Panc1 (cell line): ENCODE data around the gene LRP1B. TPM values are rescaled to one million over a fixed set of nuclear protein-coding genes. Genes with fewer than 3 reads are reported as not detected.

Experiments used
- ATAC-seq: fragments of 200-7000 bp; cut with Tn5 transposase; 2 replicates; pipeline ENCODE4 v1.9.1; 2020; ENCODE audit warnings: mild to moderate bottlenecking, moderate library complexity
- BruUV-seq: library from RNA; stranded (reverse); fragments of 400-500 nt; replicated peaks from 2 replicates; lab custom pipeline; 2021; lab: Mats Ljungman, UMichigan
- CTCF ChIA-PET: fragments of 300-600 bp; sonication (Branson Sonifier 250); formaldehyde crosslinking; loops from one replicate; lab custom pipeline; 2022; ENCODE audit warnings: antibody characterized with exemption; lab: Charles Lee
- POLR2A ChIA-PET: fragments of 300-600 bp; sonication (Branson Sonifier 250); formaldehyde crosslinking; loops from one replicate; lab custom pipeline; 2022; ENCODE audit warnings: antibody characterized with exemption; lab: Charles Lee
- DNase-seq: peaks from one replicate; pipeline ENCODE4 v3.0.0-alpha.2; 2010; ENCODE audit warnings: low read depth, low spot score
- H3K27ac ChIP-seq: 2 replicates; pipeline ENCODE4 v1.5.1; 2011; ENCODE audit warnings: mild to moderate bottlenecking, low read length, inconsistent platforms
- H3K27me3 ChIP-seq: fragments of 200-500 bp; sonication (Bioruptor generic); 2 replicates; pipeline ENCODE4 v1.6.0; 2014; ENCODE audit warnings: low read length, inconsistent platforms; ENCODE audit not compliant: control insufficient read depth, insufficient read depth
- H3K36me3 ChIP-seq: fragments of 200-500 bp; sonication (Bioruptor generic); 2 replicates; pipeline ENCODE4 v1.5.1; 2014; ENCODE audit warnings: inconsistent platforms, mild to moderate bottlenecking, low read length, moderate library complexity; ENCODE audit not compliant: control insufficient read depth, insufficient read depth
- H3K4me1 ChIP-seq: 2 replicates; pipeline ENCODE4 v1.5.1; 2011; ENCODE audit warnings: inconsistent platforms, mild to moderate bottlenecking, low read length, moderate library complexity; ENCODE audit not compliant: control insufficient read depth, insufficient read depth
- H3K4me3 ChIP-seq, 2 experiments: 2 replicates each; pipeline ENCODE4 v1.5.1; 2011 to 2012; ENCODE audit warnings: low read depth in 2 of 2, low read length in 2 of 2, mild to moderate bottlenecking in 2 of 2, inconsistent platforms in 1 of 2, moderate library complexity in 1 of 2
- H3K9me3 ChIP-seq: fragments of 200-500 bp; sonication (Bioruptor generic); 2 replicates; pipeline ENCODE4 v1.5.1; 2014; ENCODE audit warnings: low read depth, mild to moderate bottlenecking, inconsistent platforms, low read length, moderate library complexity; ENCODE audit not compliant: control insufficient read depth, insufficient read depth
- POLR2AphosphoS5 ChIP-seq: IDR thresholded peaks from 2 replicates; pipeline ENCODE4 v1.6.1; 2012; ENCODE audit warnings: mild to moderate bottlenecking, low read depth, low read length, moderate library complexity
- SIN3A ChIP-seq: IDR thresholded peaks from 2 replicates; pipeline ENCODE4 v1.6.1; 2012; ENCODE audit warnings: low read depth, mild to moderate bottlenecking, low read length, moderate library complexity, borderline replicate concordance; ENCODE audit not compliant: insufficient read depth
- TCF7L2 ChIP-seq: IDR thresholded peaks from 2 replicates; pipeline ENCODE4 v1.6.1; 2011; ENCODE audit warnings: mild to moderate bottlenecking, low read depth, low read length, inconsistent platforms
- in situ Hi-C: cut with HindIII; loops from 2 replicates; pipeline ENCODE4 v1.10.0; 2016; ENCODE audit warnings: low sequenced_read_pairs, low pct_unique_long_range_greater_than_20kb
- intact Hi-C: fragments of 100-400 bp; cut with micrococcal nuclease; formaldehyde crosslinking; loops from one replicate; pipeline ENCODE4 v1.10.0; 2022; ENCODE audit not compliant: unreplicated experiment
- total RNA-seq: library from RNA; stranded (reverse); gene quantifications from one replicate; pipeline ENCODE4 v1.2.1, GENCODE V29; 2021; ENCODE audit not compliant: unreplicated experiment
- TF ChIP-seq, protein P1 (sequence below), 2 experiments: IDR thresholded peaks; 2 replicates each; pipeline ENCODE4 v1.6.1; 2011 to 2012; ENCODE audit warnings: low read depth in 2 of 2, control low read depth in 1 of 2, low read length in 1 of 2, mild to moderate bottlenecking in 1 of 2, moderate library complexity in 1 of 2; ENCODE audit not compliant: insufficient read depth in 1 of 2
- TF ChIP-seq, protein P2 (sequence below): fragments of 450-650 bp; IDR thresholded peaks from 2 replicates; pipeline ENCODE4 v1.5.1; 2017; ENCODE audit warnings: mild to moderate bottlenecking

The LRP1B gene
- total RNA-seq, 1 experiment from 2014 or later: 0.54 TPM

DNA sequence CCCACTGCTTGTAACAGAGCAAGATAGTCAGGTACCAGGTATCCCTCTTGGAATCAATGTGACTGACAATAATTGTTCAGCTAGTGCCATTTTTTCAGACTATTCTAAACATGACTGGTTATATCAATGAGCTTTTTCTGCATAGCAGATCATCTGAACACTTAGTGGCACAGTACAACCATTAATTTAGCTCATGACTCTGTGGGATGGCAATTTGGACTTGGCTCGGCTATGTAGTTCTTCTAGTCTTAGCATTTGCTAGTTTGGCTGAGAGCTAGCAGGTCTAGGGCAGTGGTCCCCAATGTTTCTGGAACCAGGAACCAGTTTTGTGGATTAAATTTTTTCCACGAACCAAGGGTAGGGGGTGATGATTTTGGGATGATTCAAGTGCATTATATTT, 1929.2 kb downstream of the LRP1B start:
- no peak overlapping the region for H3K4me3 ChIP-seq
- H3K27me3 ChIP-seq: no peaks in the 10 kb centered on the region
- H3K27ac ChIP-seq: no peak overlapping the region
- no TSS peak for BruUV-seq
- TF ChIP-seq SIN3A: no peak
- H3K9me3 ChIP-seq: no peaks in the 10 kb centered on the region
- intact Hi-C loops (no loop called here), in situ Hi-C loops (no loop called here)
- no peak for ATAC-seq
- no peaks in the 10 kb centered on the region for H3K4me1 ChIP-seq
- H3K36me3 ChIP-seq: no peaks in the 10 kb centered on the region
- ChIA-PET POLR2A (no interaction called here), CTCF (no interaction called here)
- no peak for DNase-seq

DNA sequence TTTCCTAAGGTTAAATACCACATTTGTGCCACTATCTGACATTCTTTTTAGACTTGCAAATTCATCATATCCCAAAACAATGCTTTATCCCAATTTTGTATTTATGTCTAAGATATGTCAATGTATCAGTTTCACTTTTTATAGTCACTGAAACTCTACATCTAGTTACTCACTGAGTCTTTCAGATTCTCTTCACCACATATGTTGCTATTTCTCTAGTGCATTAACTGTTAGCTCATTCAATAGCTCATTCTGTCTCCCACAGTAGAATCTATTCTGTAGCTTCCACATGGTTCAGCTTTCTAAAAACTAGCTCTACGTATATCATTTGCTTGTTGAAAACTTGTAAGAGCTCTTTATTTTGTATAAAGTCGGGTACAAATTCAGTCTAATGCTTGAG, 1930.1 kb downstream of the LRP1B start:
- BruUV-seq: no TSS peak
- H3K4me1 ChIP-seq: no peaks in the 10 kb centered on the region
- H3K27ac ChIP-seq: no peak overlapping the region
- in situ Hi-C loops (no loop called here), intact Hi-C loops (no loop called here)
- TF ChIP-seq POLR2AphosphoS5: no peak
- TF ChIP-seq, protein P1, sequence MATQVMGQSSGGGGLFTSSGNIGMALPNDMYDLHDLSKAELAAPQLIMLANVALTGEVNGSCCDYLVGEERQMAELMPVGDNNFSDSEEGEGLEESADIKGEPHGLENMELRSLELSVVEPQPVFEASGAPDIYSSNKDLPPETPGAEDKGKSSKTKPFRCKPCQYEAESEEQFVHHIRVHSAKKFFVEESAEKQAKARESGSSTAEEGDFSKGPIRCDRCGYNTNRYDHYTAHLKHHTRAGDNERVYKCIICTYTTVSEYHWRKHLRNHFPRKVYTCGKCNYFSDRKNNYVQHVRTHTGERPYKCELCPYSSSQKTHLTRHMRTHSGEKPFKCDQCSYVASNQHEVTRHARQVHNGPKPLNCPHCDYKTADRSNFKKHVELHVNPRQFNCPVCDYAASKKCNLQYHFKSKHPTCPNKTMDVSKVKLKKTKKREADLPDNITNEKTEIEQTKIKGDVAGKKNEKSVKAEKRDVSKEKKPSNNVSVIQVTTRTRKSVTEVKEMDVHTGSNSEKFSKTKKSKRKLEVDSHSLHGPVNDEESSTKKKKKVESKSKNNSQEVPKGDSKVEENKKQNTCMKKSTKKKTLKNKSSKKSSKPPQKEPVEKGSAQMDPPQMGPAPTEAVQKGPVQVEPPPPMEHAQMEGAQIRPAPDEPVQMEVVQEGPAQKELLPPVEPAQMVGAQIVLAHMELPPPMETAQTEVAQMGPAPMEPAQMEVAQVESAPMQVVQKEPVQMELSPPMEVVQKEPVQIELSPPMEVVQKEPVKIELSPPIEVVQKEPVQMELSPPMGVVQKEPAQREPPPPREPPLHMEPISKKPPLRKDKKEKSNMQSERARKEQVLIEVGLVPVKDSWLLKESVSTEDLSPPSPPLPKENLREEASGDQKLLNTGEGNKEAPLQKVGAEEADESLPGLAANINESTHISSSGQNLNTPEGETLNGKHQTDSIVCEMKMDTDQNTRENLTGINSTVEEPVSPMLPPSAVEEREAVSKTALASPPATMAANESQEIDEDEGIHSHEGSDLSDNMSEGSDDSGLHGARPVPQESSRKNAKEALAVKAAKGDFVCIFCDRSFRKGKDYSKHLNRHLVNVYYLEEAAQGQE (IDR thresholded peaks at IDR 0.05; ENCODE audit: insufficient read depth in 1 of 2, low read depth in 2 of 2, low read length in 1 of 2): no peak
- no peak for TF ChIP-seq TCF7L2
- TF ChIP-seq, protein P2, sequence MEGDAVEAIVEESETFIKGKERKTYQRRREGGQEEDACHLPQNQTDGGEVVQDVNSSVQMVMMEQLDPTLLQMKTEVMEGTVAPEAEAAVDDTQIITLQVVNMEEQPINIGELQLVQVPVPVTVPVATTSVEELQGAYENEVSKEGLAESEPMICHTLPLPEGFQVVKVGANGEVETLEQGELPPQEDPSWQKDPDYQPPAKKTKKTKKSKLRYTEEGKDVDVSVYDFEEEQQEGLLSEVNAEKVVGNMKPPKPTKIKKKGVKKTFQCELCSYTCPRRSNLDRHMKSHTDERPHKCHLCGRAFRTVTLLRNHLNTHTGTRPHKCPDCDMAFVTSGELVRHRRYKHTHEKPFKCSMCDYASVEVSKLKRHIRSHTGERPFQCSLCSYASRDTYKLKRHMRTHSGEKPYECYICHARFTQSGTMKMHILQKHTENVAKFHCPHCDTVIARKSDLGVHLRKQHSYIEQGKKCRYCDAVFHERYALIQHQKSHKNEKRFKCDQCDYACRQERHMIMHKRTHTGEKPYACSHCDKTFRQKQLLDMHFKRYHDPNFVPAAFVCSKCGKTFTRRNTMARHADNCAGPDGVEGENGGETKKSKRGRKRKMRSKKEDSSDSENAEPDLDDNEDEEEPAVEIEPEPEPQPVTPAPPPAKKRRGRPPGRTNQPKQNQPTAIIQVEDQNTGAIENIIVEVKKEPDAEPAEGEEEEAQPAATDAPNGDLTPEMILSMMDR: no peak
- no peak overlapping the region for H3K4me3 ChIP-seq
- H3K36me3 ChIP-seq: no peaks in the 10 kb centered on the region
- H3K9me3 ChIP-seq: no peaks in the 10 kb centered on the region
- ChIA-PET POLR2A (no interaction called here), CTCF (no interaction called here)
- DNase-seq: no peak
- ATAC-seq: no peak
- H3K27me3 ChIP-seq: no peaks in the 10 kb centered on the region

DNA sequence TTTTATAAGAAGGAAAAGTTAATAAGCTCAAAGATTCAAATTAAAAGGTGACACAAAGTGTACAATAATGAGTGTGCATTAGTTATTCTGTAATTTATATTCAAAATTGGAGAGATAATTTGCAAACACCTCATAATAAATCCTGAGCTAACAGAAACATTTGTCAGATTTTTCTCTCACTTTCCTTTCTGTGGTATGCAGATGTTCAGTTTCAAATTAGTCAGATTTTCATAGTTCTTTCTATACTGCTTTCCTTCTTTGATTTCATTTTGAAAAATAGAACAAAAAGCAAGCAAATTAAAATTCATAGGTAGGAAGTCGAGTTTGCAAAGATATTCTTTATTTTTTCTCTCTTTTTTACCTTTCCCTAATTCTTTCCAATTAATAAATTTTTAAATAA, 1930.5 kb downstream of the LRP1B start:
- ChIA-PET POLR2A (no interaction called here), CTCF (no interaction called here)
- Histone ChIP-seq H3K4me3 (no peak overlapping the region), H3K4me1 (no peaks in the 10 kb centered on the region), H3K27ac (no peak overlapping the region), H3K36me3 (no peaks in the 10 kb centered on the region), H3K27me3 (no peaks in the 10 kb centered on the region), H3K9me3 (no peaks in the 10 kb centered on the region)
- ATAC-seq (no peak), DNase-seq (no peak)
- no TSS peak for BruUV-seq
- TF ChIP-seq, protein P1 (IDR thresholded peaks at IDR 0.05; ENCODE audit: insufficient read depth in 1 of 2, low read depth in 2 of 2, low read length in 1 of 2): no peak
- TF ChIP-seq POLR2AphosphoS5 (no peak), SIN3A (no peak), TCF7L2 (no peak)
- TF ChIP-seq, protein P2: no peak
- in situ Hi-C loops (no loop called here), intact Hi-C loops (no loop called here)
